ENCODE data around the gene KCNQ4.

GRCh38 chr1:40825996-40826395 lies 42.4 kb downstream of the KCNQ4 start:
- TF ChIP-seq GLIS3 (CRISPR knock-in tag; IDR thresholded peaks at IDR 0.05) (no peak), ZNF565 (CRISPR knock-in tag; conservative IDR thresholded peaks at IDR 0.05; ENCODE audit: low read depth) (no peak), BACH2 (CRISPR knock-in tag; IDR thresholded peaks at IDR 0.05; ENCODE audit: borderline replicate concordance) (no peak), ESRRG (CRISPR knock-in tag; IDR thresholded peaks at IDR 0.05) (no peak), ZFP30 (CRISPR knock-in tag; IDR thresholded peaks at IDR 0.05) (no peak), RARB (CRISPR knock-in tag; IDR thresholded peaks at IDR 0.05) (no peak), SNAI2 (CRISPR knock-in tag; IDR thresholded peaks at IDR 0.05) (no peak)
- TF ChIP-seq, protein P1, sequence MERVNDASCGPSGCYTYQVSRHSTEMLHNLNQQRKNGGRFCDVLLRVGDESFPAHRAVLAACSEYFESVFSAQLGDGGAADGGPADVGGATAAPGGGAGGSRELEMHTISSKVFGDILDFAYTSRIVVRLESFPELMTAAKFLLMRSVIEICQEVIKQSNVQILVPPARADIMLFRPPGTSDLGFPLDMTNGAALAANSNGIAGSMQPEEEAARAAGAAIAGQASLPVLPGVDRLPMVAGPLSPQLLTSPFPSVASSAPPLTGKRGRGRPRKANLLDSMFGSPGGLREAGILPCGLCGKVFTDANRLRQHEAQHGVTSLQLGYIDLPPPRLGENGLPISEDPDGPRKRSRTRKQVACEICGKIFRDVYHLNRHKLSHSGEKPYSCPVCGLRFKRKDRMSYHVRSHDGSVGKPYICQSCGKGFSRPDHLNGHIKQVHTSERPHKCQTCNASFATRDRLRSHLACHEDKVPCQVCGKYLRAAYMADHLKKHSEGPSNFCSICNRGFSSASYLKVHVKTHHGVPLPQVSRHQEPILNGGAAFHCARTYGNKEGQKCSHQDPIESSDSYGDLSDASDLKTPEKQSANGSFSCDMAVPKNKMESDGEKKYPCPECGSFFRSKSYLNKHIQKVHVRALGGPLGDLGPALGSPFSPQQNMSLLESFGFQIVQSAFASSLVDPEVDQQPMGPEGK (CRISPR knock-in tag; IDR thresholded peaks at IDR 0.05; ENCODE audit: borderline replicate concordance), result no peak
- TF ChIP-seq, protein P2, sequence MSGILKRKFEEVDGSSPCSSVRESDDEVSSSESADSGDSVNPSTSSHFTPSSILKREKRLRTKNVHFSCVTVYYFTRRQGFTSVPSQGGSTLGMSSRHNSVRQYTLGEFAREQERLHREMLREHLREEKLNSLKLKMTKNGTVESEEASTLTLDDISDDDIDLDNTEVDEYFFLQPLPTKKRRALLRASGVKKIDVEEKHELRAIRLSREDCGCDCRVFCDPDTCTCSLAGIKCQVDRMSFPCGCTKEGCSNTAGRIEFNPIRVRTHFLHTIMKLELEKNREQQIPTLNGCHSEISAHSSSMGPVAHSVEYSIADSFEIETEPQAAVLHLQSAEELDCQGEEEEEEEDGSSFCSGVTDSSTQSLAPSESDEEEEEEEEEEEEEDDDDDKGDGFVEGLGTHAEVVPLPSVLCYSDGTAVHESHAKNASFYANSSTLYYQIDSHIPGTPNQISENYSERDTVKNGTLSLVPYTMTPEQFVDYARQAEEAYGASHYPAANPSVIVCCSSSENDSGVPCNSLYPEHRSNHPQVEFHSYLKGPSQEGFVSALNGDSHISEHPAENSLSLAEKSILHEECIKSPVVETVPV (CRISPR knock-in tag; IDR thresholded peaks at IDR 0.05), result no peak
